GM18498 (cell line): Measurements from ENCODE around the gene CAST.

ENCODE experiments used
- ATAC-seq: cut with Tn5 transposase; IDR thresholded peaks from one replicate; pipeline ENCODE4 v1.9.1; 2021; ENCODE audit warnings: mild to moderate bottlenecking, moderate library complexity; ENCODE audit not compliant: unreplicated experiment

CAST gene

GRCh38 chr5:96709152-96709821 lies 47.1 kb downstream of the CAST start:
- no peak for ATAC-seq

- no peak for ATAC-seq
Observed at GRCh38 chr5:96712100-96712746, 50.0 kb downstream of the CAST start.

- no peak for ATAC-seq
Observed at GRCh38 chr5:96714450-96714849, 52.3 kb downstream of the CAST start.

- ATAC-seq: no peak
Observed at GRCh38 chr5:96714951-96715451, 52.8 kb downstream of the CAST start.

- ATAC-seq: no peak
Observed at GRCh38 chr5:96716007-96716406, 53.8 kb downstream of the CAST start.

- ATAC-seq: no peak
Observed at GRCh38 chr5:96716716-96717115, 54.5 kb downstream of the CAST start.

- ATAC-seq: no peak
Observed at GRCh38 chr5:96717874-96718273, 55.7 kb downstream of the CAST start.

- no peak for ATAC-seq
Observed at GRCh38 chr5:96718635-96719077, 56.5 kb downstream of the CAST start.

GRCh38 chr5:96720408-96720807 lies 58.2 kb downstream of the CAST start:
- no peak for ATAC-seq

GRCh38 chr5:96721351-96721977 lies 59.3 kb downstream of the CAST start:
- ATAC-seq: no peak

- no peak for ATAC-seq
Observed at GRCh38 chr5:96725257-96725656, 63.1 kb downstream of the CAST start.

GRCh38 chr5:96726802-96727201 lies 64.6 kb downstream of the CAST start:
- no peak for ATAC-seq

GRCh38 chr5:96729156-96729555 lies 67.0 kb downstream of the CAST start:
- ATAC-seq: no peak

- no peak for ATAC-seq
Observed at GRCh38 chr5:96730586-96730985, 68.4 kb downstream of the CAST start.

- ATAC-seq: no peak
Observed at GRCh38 chr5:96733771-96734500, 71.8 kb downstream of the CAST start.

- ATAC-seq: no peak
Observed at GRCh38 chr5:96734871-96735325, 72.7 kb downstream of the CAST start.

GRCh38 chr5:96736937-96737336 lies 74.8 kb downstream of the CAST start:
- no peak for ATAC-seq

- ATAC-seq: no peak
Observed at GRCh38 chr5:96741106-96741505, 78.9 kb downstream of the CAST start.

- ATAC-seq: no peak
Observed at GRCh38 chr5:96741891-96742309, 79.7 kb downstream of the CAST start.

GRCh38 chr5:96742538-96742937 lies 80.4 kb downstream of the CAST start:
- no peak for ATAC-seq

GRCh38 chr5:96743065-96743768 lies 81.0 kb downstream of the CAST start:
- ATAC-seq: no peak
